ENCODE results near the gene RALGPS1.

The RALGPS1 gene

DNA sequence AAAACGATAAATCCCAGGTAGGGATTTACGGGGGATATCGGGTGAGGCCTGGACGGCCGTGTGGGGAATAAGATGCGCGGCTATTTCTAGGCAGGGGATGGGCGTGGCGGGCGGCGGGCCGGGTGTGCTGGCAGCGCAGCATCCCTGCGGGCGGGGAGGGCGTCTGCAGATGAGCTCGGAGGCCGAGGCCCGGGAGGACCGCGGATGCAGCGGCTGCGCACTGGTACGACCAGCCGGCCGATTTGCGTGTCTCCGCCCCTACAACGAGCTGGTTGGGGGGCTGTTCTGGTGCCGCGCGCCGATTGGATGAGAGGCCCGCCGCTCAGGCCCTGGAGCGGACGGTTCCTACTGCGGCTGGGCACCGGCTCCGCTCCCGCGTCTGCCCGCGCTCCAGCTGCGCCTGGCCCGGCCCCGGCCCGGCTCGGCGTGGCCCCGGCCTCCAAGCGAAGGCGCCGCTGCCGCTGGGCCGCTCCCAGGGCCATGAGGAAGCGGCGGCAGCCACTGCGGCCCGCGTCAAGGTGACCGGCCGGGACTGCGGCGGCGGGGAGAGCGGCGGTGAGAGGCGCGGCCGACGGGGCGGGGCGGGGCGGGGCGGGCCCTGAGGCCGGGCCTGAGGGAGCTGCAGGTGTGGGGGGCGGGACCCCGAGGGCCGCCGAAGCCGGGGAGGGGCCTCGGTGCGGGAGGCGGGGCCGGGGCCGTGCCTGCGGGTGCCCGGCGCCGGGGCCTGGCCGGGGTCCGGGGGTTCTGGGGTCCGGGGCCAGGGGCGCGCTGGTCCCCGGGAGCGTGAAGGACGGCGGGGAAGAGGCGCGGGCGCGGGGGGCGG lies at the start of gene RALGPS1:
Gene RALGPS1, plus strand, starts transcription at position 325 of the 823 bp plus-strand sequence. CDS start 47,508 bp downstream, outside the sequence.
- FAIRE-seq, result no peak

DNA sequence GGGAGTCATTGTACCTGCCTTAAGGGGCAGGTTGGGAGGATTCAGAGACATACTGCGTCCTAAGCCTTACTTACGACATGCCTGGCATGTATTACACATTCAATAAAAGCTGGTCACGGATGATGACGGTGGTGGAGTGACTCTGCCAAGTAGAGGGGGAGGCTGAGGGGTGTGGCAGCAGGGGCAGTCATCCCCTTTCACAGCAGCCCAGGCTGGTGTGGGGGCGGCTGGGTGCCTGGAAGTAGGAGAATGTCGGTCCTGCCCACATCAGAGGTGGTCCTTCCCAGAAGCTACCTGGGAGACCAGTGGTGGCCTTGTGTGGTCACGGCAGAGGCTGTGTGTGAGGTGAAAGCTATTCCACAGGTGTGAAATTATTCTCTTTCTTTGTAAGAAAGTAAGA lies 45.2 kb upstream of the RALGPS1 start:
- FAIRE-seq, result no peak

- no peak for FAIRE-seq
Measured at GRCh38 chr9:126872516-126872915, 42.1 kb upstream of the RALGPS1 start.

- no peak for FAIRE-seq
Measured at GRCh38 chr9:126874546-126875314, 39.9 kb upstream of the RALGPS1 start.

- FAIRE-seq, result no peak
Measured at GRCh38 chr9:126875756-126876510, 38.6 kb upstream of the RALGPS1 start.

DNA sequence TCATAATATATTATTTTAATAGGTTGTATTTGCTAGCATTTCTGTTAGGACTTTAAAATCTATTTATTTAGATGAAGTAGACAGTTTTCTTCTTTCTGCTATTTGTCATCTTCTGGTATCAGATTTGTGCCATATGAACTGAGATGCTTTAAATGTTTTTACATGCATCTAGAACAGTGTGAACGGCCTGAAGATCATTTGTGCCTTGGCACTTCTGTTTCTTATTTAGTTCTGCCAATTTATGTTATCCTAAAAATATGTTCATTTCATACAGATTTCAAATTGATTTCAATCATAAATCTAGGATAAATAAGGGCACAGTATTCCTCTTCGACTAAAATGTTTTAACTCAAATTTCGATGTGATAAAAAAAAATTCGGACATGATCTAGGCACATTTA lies 38.1 kb upstream of the RALGPS1 start:
- no peak for FAIRE-seq

DNA sequence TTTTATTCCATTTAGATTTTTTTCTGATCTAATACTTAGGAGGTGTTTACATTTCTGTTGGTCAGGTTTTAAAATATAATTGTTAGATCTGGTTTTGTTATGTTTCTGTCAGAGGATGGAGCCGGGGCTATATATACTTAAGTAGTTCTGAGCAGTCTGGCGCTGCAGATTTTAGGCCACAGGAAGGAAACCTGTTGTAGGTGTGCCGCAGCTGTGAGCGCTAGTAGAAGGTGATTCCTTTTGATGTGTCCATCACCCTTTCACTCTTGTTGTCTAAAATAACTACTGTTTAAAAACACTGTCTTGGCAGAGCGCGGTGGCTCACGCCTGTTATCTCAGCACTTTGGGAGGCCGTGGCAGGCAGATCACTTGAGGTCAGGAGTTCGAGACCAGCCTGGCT lies 37.2 kb upstream of the RALGPS1 start:
- FAIRE-seq, result no peak

DNA sequence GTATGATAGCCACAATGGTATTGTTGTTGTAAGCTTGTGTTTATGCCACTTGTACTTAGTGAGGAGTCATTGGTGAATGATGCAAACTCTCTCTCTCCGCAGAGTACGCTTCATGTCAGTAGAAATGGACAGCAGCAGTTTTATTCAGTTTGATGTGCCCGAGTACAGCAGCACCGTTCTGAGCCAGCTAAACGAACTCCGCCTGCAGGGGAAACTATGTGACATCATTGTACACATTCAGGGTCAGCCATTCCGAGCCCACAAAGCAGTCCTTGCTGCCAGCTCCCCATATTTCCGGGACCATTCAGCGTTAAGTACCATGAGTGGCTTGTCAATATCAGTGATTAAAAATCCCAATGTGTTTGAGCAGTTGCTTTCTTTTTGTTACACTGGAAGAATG lies 35.3 kb upstream of the RALGPS1 start:
- FAIRE-seq, result no peak

GRCh38 chr9:126880226-126880946 lies 34.2 kb upstream of the RALGPS1 start:
- FAIRE-seq, result no peak

- no peak for FAIRE-seq
Measured at GRCh38 chr9:126880947-126881332, 33.6 kb upstream of the RALGPS1 start.

GRCh38 chr9:126882746-126883145 lies 31.8 kb upstream of the RALGPS1 start:
- no peak for FAIRE-seq

DNA sequence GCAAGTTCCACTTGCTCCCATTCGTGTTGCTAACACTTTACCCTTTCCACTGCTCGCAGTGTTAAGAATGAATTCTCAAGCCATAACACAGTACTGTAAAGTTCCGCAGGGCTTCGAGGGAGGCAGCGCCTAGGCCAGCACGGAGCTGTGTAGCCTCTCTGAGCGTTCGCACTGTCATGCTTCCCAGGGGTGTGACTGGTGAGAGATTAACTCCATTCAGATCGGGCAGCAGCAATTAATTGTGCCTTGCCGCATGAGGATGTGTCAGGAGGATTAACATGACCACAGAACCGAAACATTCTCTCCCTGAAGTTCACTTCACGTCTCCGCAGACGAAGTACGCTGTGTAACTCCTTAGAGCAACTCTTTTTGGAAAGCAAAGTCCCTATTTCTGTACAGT lies 30.9 kb upstream of the RALGPS1 start:
- FAIRE-seq, result no peak

DNA sequence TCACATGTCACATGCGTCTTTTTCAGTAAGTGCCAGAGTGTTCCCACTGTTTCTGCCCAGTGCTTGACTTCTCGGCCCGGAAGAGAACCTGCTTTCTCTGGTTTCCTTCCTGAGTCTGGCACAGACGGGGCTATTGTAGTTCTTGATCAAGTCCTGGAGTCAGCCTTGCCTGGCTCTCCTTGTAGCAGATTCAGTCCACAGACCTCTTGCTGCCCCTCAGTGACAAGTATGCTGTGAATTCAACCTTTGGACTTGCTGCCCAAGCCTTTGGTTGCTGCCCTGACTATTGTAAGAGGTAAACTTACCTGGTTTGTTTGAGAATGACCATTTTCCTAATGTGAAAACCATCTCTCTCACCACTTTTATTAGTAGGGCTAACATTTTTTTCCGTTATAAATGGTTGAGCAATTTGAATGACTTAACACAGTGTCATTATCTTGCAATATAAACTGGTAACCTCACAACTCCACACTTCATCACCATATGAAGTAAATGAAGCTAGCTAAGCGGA lies 29.4 kb upstream of the RALGPS1 start:
- no peak for FAIRE-seq

- no peak for FAIRE-seq
Measured at GRCh38 chr9:126886034-126886822, 28.4 kb upstream of the RALGPS1 start.

GRCh38 chr9:126886897-126887296 lies 27.7 kb upstream of the RALGPS1 start:
- FAIRE-seq, result no peak

DNA sequence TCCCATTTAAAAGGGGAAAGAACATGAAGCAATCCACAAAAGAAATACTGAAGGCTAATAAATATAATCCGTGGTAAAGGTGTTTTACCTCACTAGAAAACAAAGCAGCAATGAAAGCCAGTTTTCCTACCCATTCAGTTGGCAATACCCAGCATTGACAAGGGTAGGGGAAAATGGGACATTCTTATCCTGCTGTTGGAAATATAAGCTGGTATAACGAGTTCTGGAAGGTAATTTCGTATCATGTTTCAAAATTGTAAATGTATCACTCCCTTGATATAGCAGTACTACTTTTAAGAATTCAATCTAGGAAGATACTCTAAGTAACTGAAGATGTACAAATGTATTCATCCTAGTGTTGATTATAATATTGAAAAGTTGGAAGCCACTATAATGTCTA lies 22.9 kb upstream of the RALGPS1 start:
- FAIRE-seq, result no peak

DNA sequence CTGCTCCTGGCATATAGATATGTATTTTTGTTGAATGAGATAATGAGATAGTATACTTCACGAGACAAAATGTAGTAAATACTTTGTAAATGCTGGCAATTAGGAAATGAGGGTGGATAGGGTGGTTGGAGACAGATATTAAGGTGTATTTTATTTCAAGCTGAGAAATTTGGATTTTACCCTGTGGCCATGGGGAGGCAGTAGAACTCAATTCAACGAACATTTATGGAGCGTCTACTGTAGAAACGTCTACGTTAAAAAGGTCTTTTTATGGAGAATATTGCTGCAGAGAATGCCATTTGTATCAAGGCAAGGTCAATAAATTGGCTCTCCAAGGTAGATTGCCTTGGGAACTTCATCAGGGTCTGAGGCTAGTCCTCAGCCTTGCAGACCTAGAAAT lies 21.5 kb upstream of the RALGPS1 start:
- no peak for FAIRE-seq

- FAIRE-seq, result no peak
Measured at GRCh38 chr9:126894052-126894603, 20.5 kb upstream of the RALGPS1 start.

DNA sequence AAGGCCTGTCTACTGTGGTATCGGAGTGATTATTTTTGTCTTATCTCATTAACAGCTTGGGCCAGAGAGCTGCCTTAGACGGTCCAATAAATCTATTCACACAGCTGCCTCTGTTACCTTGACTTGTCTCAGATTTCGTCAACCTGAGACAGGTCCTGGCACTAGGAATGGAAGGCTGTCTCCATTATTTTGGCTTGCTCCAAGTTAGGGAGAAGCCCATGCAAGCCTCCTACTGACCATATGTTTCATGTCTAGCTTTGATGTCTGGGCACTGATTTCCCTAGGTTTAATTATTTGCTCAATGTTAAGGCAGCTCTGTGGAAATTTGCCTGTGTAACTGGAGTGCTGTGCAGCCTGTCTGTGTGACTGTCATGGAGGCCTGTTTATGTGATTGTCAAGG lies 12.4 kb upstream of the RALGPS1 start:
- no peak for FAIRE-seq

DNA sequence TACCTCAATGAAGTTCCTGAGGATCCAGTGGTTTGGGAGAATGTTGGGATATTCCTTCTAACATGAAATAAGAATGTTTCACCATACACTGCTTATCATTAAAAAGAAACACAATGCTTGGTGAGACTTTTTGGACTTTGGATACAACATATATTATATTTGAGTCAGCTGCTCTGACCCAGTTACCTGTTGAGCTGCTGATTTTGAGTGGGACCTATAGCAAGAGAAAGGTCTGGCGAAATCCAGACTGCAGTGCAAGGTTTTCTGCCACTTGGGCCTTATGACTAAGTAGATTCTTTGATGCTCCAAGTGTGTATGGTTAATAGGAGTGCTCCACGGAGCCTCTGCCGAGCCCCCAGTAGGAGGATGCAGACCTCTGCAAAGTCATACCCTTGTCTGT lies 10.0 kb upstream of the RALGPS1 start:
- FAIRE-seq, result no peak

GRCh38 chr9:126906091-126906490 lies 8.5 kb upstream of the RALGPS1 start:
- FAIRE-seq, result no peak
